Liver (tissue), 3 donors: ENCODE data around the gene ADARB1.

ENCODE experiments used
- FOXA1 ChIP-seq: IDR thresholded peaks from 2 replicates; pipeline ENCODE4 v1.6.1; 2016; ENCODE audit warnings: antibody characterized with exemption
- HNF4G ChIP-seq: IDR thresholded peaks from 2 replicates; pipeline ENCODE4 v1.6.1; 2016; ENCODE audit warnings: antibody characterized with exemption
- JUND ChIP-seq, 2 donors: IDR thresholded peaks; 2 replicates each; pipeline ENCODE4 v1.6.1; 2016; ENCODE audit warnings: antibody characterized with exemption in 2 of 2
- NR2F2 ChIP-seq: IDR thresholded peaks from 2 replicates; pipeline ENCODE4 v1.6.1; 2016; ENCODE audit warnings: antibody characterized with exemption
- SP1 ChIP-seq: IDR thresholded peaks from 2 replicates; pipeline ENCODE4 v1.6.1; 2018; ENCODE audit warnings: antibody characterized with exemption, mild to moderate bottlenecking
- TF ChIP-seq, protein P1 (sequence below): fragments of 150-350 bp; IDR thresholded peaks from 2 replicates; pipeline ENCODE4 v1.5.1; 2017; ENCODE audit warnings: improper control_type of control experiment, low read depth, low read length; ENCODE audit not compliant: missing input control
- donor health status: healthy.
- donor health status: healthy.

DNA sequence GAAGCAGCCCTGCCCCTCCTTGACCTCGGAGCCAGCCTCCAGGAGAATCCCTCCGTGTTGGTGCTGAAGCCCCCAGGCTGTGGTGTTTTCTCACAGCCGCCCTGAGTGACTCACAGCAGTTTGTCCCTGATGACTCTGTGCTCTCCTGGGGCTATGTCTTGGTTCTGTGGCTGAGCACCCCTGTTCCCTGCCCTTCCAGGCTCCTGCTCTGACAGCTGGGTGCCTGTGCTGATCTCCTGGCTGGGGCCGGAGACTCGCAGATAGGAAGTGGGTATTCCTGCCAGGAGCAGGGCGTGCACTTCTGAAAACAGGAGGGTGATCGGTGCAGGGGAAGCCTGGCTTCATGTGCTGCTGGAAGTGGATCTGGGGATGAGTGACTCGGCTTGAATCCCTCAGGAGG is 178.8 kb downstream of the ADARB1 start:
- TF ChIP-seq, protein P1, sequence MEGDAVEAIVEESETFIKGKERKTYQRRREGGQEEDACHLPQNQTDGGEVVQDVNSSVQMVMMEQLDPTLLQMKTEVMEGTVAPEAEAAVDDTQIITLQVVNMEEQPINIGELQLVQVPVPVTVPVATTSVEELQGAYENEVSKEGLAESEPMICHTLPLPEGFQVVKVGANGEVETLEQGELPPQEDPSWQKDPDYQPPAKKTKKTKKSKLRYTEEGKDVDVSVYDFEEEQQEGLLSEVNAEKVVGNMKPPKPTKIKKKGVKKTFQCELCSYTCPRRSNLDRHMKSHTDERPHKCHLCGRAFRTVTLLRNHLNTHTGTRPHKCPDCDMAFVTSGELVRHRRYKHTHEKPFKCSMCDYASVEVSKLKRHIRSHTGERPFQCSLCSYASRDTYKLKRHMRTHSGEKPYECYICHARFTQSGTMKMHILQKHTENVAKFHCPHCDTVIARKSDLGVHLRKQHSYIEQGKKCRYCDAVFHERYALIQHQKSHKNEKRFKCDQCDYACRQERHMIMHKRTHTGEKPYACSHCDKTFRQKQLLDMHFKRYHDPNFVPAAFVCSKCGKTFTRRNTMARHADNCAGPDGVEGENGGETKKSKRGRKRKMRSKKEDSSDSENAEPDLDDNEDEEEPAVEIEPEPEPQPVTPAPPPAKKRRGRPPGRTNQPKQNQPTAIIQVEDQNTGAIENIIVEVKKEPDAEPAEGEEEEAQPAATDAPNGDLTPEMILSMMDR, result no peak
- TF ChIP-seq NR2F2 (no peak), JUND (IDR thresholded peaks at IDR 0.05) (no peak), FOXA1 (no peak), SP1 (no peak), HNF4G (no peak)
